SU-DHL-6 (cell line): ENCODE results near the gene MGRN1.

Source experiments
- CTCF ChIP-seq: fragments of 200-600 bp; sonication (generic); IDR thresholded peaks from one replicate; pipeline ENCODE4 v1.5.1; 2017; ENCODE audit warnings: antibody characterized with exemption, mild to moderate bottlenecking, low read length, moderate library complexity; ENCODE audit not compliant: insufficient read depth, poor library complexity, severe bottlenecking
- EZH2phosphoT487 ChIP-seq: fragments of 200-600 bp; sonication (generic), shearing (Covaris generic); conservative IDR thresholded peaks from 2 replicates; pipeline ENCODE4 v1.6.1; 2018; ENCODE audit warnings: mild to moderate bottlenecking, antibody characterized with exemption, low read length, moderate library complexity, mixed read lengths

DNA sequence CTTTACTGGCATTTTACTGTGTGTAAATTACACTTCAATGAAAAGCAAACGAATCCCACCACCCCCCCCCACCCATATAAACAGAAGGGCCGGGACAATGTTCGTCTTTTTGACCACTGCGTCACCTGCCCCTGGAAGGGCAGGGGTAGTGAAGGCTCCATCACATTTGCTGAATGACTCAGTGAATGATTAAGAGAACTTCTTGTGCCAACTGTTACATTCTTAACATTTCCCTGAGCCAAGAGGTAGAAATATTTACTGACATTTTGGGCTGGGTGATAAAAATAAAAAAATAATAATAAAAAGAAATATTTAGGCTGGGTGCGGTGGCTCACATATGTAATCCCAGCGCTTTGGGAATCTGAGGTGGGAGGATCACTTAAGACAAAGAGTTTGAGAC lies 44.4 kb upstream of the MGRN1 start:
- TF ChIP-seq CTCF (no peak), EZH2phosphoT487 (no peak)
